Heart right ventricle (tissue), 16 donors: ENCODE results near the gene YWHAE. TPM values are rescaled to one million over a fixed set of nuclear protein-coding genes. Genes with fewer than 3 reads are reported as not detected.

ENCODE experiments used
- ATAC-seq, 8 donors: fragments of 200-7000 bp; cut with Tn5 transposase; one replicate each; pipeline ENCODE4 v1.9.1; 2020; ENCODE audit warnings: mild to moderate bottlenecking in 8 of 8, moderate library complexity in 8 of 8, moderate number of reproducible peaks in 1 of 8
- DNase-seq, 2 donors: peaks; one replicate each; pipeline ENCODE4 v3.0.0-alpha.2; 2020
- H3K27ac ChIP-seq, 10 donors: fragments of 200-600 bp; sonication (generic) in 2 of 10; one replicate each; pipeline versions ENCODE4 v1.5.0 to v1.8.0; 2020 to 2022; ENCODE audit warnings: mild to moderate bottlenecking in 3 of 10
- H3K27me3 ChIP-seq, 7 donors: fragments of 200-600 bp; one replicate each; pipeline ENCODE4 v1.8.0; 2021 to 2022; ENCODE audit warnings: mild to moderate bottlenecking in 2 of 7
- H3K36me3 ChIP-seq, 9 donors: fragments of 200-600 bp; sonication (generic) in 1 of 9; one replicate each; pipeline versions ENCODE4 v1.5.0 to v1.8.0; 2020 to 2022; ENCODE audit warnings: mild to moderate bottlenecking in 2 of 9
- H3K4me1 ChIP-seq, 9 donors: fragments of 200-600 bp; sonication (generic) in 1 of 9; one replicate each; pipeline versions ENCODE4 v1.5.0 to v1.8.0; 2020 to 2022; ENCODE audit warnings: mild to moderate bottlenecking in 4 of 9
- H3K4me3 ChIP-seq, 10 donors: fragments of 200-600 bp; sonication (generic) in 2 of 10; one replicate each; pipeline versions ENCODE4 v1.5.0 to v1.8.0; 2020 to 2022; ENCODE audit warnings: mild to moderate bottlenecking in 7 of 10, moderate library complexity in 2 of 10
- H3K9me3 ChIP-seq, 11 donors: fragments of 200-600 bp in 10 of 11; sonication (generic) in 2 of 11; one replicate each; pipeline versions ENCODE4 v1.5.0 to v1.8.0; 2013 to 2022; ENCODE audit warnings: mild to moderate bottlenecking in 2 of 11, control low read depth in 1 of 11, moderate library complexity in 1 of 11
- WGBS, 2 donors: extraction: QIAGEN DNeasy Blood & Tissue Kit; methylation state at CpG; one replicate each; pipeline ENCODE4 v1.1.7; 2013; ENCODE audit warnings: inconsistent platforms in 1 of 2; 5-methylcytosine and 5-hydroxymethylcytosine counted together
- intact Hi-C, 10 donors: fragments of 100-400 bp; cut with DNase I; formaldehyde crosslinking; loops; one replicate each; pipeline versions ENCODE4 v1.11.1 to v1.14.2; 2022
- polyA plus RNA-seq, 2 donors: library from polyadenylated mRNA; stranded (reverse); fragments of 200-250 nt; gene quantifications; one replicate each; pipeline ENCODE4 v1.2.3, GENCODE V29; 2013
- total RNA-seq, 10 donors: library from RNA; stranded (reverse); fragmentation: NEBNext Ultra II Directional in 3 of 10; extraction: Animal tissue kit (Norgen Biotek cat#: 25700) in 3 of 10; gene quantifications; one replicate each; pipeline versions ENCODE4 v1.2.1 to v1.2.4, GENCODE V29; 2021 to 2023
- TF ChIP-seq, protein P1 (sequence below), 9 donors: fragments of 200-600 bp; sonication (generic) in 2 of 9; IDR thresholded peaks; one replicate each; pipeline versions ENCODE4 v1.5.0 to v1.8.0; 2021 to 2022; ENCODE audit warnings: antibody characterized with exemption in 9 of 9, mild to moderate bottlenecking in 5 of 9, moderate library complexity in 1 of 9
- donor health status: Arrhythmogenic right ventricular cardiomyopathy.
- donor health status: ischemic (EF 13 %, LVEDD 7.1; RV severe dilation, severe dysfunction).
- donor health status: healthy with polysubstance abuse.
- donor health status: DM: no; HTN: yes; CAD: no.
- donor health status: DM: no; HTN: no; CAD: no.
- donor health status: ischemic (EF 25% LVEDD 6.9; RV normal size, moderate dysfunction).
- donor health status: ischemic (EF 25% LVEDD 5.7; RV mildly dilated, moderate dysfunction).
- donor health status: healthy.
- donor health status: DM: yes; HTN: yes; CAD: no.
- donor health status: Ischemic cardiomyopathy.
- donor health status: ischemic (EF 35%, LVEDD 5.7; RV mildly dilated, moderate dysfunction).
- donor health status: nonischemic (EF 11% LVEDD 7.7; RV severe dilation, severe dysfunction).
- donor health status: DM: yes; HTN: yes; CAD: no.
- donor health status: PGD.
- donor health status: ischemic (EF 29% LVEDD 5.4; RV normal size, mild dysfunction).
- donor health status: nonischemic (EF 23%, LVEDD 6.1; RV moderate dilation, normal function).

YWHAE gene
- total and polyA plus RNA-seq, 12 donors, result 478 to 791 (median 614) TPM

DNA sequence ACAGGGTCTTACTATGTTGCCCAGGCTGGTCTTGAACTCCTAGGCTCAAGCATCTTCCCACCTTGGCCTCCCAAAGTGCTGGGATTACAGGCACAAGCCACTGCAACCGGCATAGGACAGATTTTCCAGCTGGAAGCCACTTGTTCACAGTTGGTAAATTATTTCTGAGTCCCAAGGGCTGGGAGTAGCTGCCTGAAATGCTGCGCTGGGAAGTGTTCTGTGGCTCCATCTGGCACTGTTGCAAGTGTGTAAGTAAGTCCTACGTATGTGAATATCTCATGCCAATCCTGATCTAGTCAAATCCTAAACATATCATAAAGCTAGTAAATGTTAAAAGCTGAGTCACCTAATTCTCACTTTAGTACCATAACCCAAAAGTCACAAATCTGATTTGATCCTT is 48.1 kb downstream of the YWHAE start:
- WGBS, 2 donors, result 64 to 73% methylated on average over 3 of the region's 3 CpGs
- ATAC-seq (no peak), DNase-seq (no peak)
- TF ChIP-seq, protein P1, sequence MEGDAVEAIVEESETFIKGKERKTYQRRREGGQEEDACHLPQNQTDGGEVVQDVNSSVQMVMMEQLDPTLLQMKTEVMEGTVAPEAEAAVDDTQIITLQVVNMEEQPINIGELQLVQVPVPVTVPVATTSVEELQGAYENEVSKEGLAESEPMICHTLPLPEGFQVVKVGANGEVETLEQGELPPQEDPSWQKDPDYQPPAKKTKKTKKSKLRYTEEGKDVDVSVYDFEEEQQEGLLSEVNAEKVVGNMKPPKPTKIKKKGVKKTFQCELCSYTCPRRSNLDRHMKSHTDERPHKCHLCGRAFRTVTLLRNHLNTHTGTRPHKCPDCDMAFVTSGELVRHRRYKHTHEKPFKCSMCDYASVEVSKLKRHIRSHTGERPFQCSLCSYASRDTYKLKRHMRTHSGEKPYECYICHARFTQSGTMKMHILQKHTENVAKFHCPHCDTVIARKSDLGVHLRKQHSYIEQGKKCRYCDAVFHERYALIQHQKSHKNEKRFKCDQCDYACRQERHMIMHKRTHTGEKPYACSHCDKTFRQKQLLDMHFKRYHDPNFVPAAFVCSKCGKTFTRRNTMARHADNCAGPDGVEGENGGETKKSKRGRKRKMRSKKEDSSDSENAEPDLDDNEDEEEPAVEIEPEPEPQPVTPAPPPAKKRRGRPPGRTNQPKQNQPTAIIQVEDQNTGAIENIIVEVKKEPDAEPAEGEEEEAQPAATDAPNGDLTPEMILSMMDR (IDR thresholded peaks at IDR 0.05), result no peak
- peaks cover 0 to 98% (median 38%) of the 10 kb centered on the region in 9 donors for H3K36me3 ChIP-seq
- intact Hi-C loops, result no loop called here
- H3K27me3 ChIP-seq, result no peaks in the 10 kb centered on the region
- no peak overlapping the region for H3K27ac ChIP-seq
- H3K4me1 ChIP-seq, result peaks cover 3 to 27% (median 14%) of the 10 kb centered on the region in 9 donors
- no peak overlapping the region for H3K4me3 ChIP-seq
- no peaks in the 10 kb centered on the region for H3K9me3 ChIP-seq

DNA sequence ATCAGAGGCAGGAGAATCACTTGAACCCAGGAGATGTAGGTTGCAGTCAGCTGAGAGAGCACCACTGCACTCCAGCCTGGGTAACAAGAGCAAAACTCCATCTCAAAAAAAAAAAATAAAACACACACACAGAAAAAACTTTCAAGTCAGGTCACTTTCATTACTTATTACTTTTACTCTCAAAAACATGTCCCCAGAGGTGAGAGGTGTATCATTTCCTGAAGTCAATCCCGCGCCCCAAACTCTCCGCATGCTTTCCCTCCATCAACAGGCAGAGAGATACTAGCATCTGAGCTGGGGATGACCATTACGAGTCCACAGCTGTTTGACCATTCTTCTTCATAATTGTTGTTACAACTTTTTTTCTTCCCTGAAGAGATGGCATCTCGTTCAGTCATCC is 48.7 kb downstream of the YWHAE start:
- Histone ChIP-seq H3K4me1 (peaks cover 3 to 30% (median 21%) of the 10 kb centered on the region in 9 donors), H3K36me3 (peaks cover 0 to 100% (median 38%) of the 10 kb centered on the region in 9 donors), H3K27ac (no peak overlapping the region), H3K27me3 (no peaks in the 10 kb centered on the region), H3K9me3 (no peaks in the 10 kb centered on the region), H3K4me3 (no peak overlapping the region)
- DNase-seq (no peak), ATAC-seq (no peak)
- WGBS, 2 donors, result 82 to 85% methylated on average over 5 of the region's 5 CpGs
- TF ChIP-seq, protein P1 (IDR thresholded peaks at IDR 0.05), result no peak
- intact Hi-C loops, result no loop called here

DNA sequence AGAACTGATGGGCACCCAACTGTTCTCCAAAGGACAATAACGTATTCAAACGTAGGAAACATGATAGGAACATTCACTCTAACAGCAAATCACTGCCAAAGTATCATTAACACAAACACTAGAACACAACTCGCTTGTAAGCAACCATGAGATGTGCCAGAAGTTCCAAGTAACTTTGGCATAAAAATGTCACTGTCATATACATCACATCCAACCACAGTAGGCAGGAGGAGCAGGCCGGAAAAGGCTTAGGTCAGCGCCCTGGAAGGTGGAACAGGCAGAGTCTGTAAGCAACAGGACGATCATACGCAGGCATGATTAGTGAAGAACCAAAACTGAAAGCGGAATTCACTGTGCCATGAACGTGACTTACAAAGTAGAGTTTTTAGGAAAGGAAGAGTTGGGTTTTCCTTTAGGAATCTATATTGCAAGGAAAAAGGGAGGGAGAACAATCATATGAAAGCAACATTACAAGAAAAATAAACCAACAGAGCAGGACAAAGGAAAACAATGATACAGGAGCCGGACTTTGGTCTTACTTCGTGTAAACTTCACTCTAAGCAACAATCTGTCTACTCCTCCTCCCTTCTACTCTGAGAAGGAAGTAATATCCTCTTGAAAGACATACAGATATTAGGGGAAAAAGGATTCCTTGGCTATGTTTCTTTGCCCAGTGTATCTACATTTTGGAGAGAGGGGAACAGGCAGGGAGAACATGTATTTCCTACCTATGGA is 52.3 kb downstream of the YWHAE start:
- H3K9me3 ChIP-seq, result no peaks in the 10 kb centered on the region
- H3K4me3 ChIP-seq, result peak overlapping the region in 6 of 10 donors; percentile 10 to 30 (median 26)
- TF ChIP-seq, protein P1 (IDR thresholded peaks at IDR 0.05), result no peak
- peaks cover 3 to 46% (median 32%) of the 10 kb centered on the region in 9 donors for H3K4me1 ChIP-seq
- peak overlapping the region in 8 of 10 donors; percentile 36 to 78 (median 58) for H3K27ac ChIP-seq
- peaks cover 0 to 98% (median 30%) of the 10 kb centered on the region in 9 donors for H3K36me3 ChIP-seq
- DNase-seq (peak in 1 of 2 donors; percentile 44), ATAC-seq (peak; percentile 53 to 84 (median 74))
- intact Hi-C loops, result loop anchor here in 1 of 10 donors (5.0 kb wide), 1 partner anchor 170 kb away; the partner anchor contains the start of gene INPP5K
- WGBS, 2 donors, result 27 to 33% methylated on average over 11 of the region's 11 CpGs
- no peaks in the 10 kb centered on the region for H3K27me3 ChIP-seq

DNA sequence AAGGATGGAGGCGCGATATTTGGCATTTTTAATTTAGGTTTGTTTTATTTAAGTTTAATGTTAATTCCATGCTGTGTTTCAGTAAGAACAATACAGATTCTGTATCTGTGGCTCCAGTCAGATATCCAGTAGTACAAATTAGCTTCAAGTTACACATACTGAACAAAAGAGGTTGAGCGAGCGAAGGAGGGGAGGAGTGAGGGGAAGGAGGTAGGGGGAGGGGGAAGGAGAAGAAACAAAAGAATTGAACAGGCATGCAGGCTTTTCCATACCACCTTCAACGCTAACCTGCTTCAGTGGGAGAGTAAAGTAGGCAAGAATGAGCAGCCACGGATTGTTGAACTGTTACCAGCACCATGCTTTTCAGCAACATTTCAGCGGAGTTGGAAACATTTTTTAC is 55.5 kb downstream of the YWHAE start:
- Histone ChIP-seq H3K9me3 (no peaks in the 10 kb centered on the region), H3K36me3 (peaks cover 0 to 68% (median 21%) of the 10 kb centered on the region in 9 donors), H3K4me1 (peaks cover 3 to 60% (median 38%) of the 10 kb centered on the region in 9 donors), H3K4me3 (no peak overlapping the region), H3K27me3 (no peaks in the 10 kb centered on the region), H3K27ac (no peak overlapping the region)
- intact Hi-C loops, result loop anchor here in 1 of 10 donors (5.0 kb wide), 1 partner anchor 168 kb away; no protein-coding TSS in a partner anchor
- ATAC-seq, result no peak
- TF ChIP-seq, protein P1 (IDR thresholded peaks at IDR 0.05), result no peak
- DNase-seq, result no peak
- WGBS, 2 donors, result 89 to 95% methylated on average over 7 of the region's 7 CpGs
